Breast epithelium (tissue), 3 donors: Measurements from ENCODE around the gene KDSR.

ENCODE experiments used
- POLR2A ChIP-seq: fragments of 450-650 bp; IDR thresholded peaks from one replicate; pipeline ENCODE4 v1.6.1; 2016; ENCODE audit warnings: antibody characterized with exemption, mild to moderate bottlenecking, moderate library complexity
- POLR2AphosphoS5 ChIP-seq, 3 donors: sonication (generic); formaldehyde crosslinking; IDR thresholded peaks; one replicate each; pipeline ENCODE4 v1.6.1; 2017; ENCODE audit warnings: antibody characterized with exemption in 3 of 3
- TF ChIP-seq, protein P1 (sequence below), 3 donors: fragments of 450-650 bp; IDR thresholded peaks; one replicate each; pipeline ENCODE4 v1.5.1; 2016 to 2017; ENCODE audit warnings: antibody characterized with exemption in 3 of 3, mild to moderate bottlenecking in 3 of 3, moderate library complexity in 3 of 3

DNA sequence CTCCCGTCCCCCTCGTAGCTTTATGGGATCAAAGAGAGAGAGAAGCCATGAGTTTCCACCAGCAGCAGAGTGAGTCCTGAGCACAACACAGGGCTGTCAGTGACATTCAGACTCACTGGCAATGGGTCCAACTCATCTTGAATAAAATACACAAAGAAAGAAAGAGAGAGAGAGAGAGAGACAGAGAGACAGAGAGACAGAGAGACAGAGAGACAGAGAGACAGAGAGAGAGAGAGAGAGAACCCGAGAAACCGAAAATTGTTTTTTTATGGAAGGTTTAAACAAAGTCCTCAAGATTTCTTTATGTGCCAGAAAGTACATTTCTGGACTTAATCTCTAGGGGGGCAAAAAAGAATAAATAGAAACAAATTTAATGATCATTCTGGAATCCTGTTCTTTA lies 35.9 kb downstream of the KDSR start:
- TF ChIP-seq, protein P1, sequence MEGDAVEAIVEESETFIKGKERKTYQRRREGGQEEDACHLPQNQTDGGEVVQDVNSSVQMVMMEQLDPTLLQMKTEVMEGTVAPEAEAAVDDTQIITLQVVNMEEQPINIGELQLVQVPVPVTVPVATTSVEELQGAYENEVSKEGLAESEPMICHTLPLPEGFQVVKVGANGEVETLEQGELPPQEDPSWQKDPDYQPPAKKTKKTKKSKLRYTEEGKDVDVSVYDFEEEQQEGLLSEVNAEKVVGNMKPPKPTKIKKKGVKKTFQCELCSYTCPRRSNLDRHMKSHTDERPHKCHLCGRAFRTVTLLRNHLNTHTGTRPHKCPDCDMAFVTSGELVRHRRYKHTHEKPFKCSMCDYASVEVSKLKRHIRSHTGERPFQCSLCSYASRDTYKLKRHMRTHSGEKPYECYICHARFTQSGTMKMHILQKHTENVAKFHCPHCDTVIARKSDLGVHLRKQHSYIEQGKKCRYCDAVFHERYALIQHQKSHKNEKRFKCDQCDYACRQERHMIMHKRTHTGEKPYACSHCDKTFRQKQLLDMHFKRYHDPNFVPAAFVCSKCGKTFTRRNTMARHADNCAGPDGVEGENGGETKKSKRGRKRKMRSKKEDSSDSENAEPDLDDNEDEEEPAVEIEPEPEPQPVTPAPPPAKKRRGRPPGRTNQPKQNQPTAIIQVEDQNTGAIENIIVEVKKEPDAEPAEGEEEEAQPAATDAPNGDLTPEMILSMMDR (IDR thresholded peaks at IDR 0.05) = no peak
- TF ChIP-seq POLR2AphosphoS5 (IDR thresholded peaks at IDR 0.05) (no peak), POLR2A (no peak)
